GM19468 (cell line): ENCODE measurements around the gene LRRC63.

Experiments
- ATAC-seq: cut with Tn5 transposase; IDR thresholded peaks from one replicate; pipeline ENCODE4 v1.9.1; 2021; ENCODE audit warnings: mild to moderate bottlenecking, moderate library complexity, moderate number of reproducible peaks; ENCODE audit not compliant: unreplicated experiment; ENCODE audit errors: extremely low read depth

LRRC63 gene

GRCh38 chr13:46297361-46297811, 85.7 kb downstream of the LRRC63 start:
- no peak for ATAC-seq

- ATAC-seq, result no peak
These were observed 92.1 kb downstream of the LRRC63 start for GRCh38 chr13:46303742-46304385.

GRCh38 chr13:46304546-46304945, 92.8 kb downstream of the LRRC63 start:
- no peak for ATAC-seq

GRCh38 chr13:46307554-46307953, 95.8 kb downstream of the LRRC63 start:
- no peak for ATAC-seq

GRCh38 chr13:46310066-46310465, 98.3 kb downstream of the LRRC63 start:
- ATAC-seq, result no peak

- ATAC-seq, result no peak
These were observed 99.5 kb downstream of the LRRC63 start for GRCh38 chr13:46311217-46311616.

GRCh38 chr13:46313024-46313423, 101.3 kb downstream of the LRRC63 start:
- ATAC-seq, result no peak

- no peak for ATAC-seq
These were observed 101.9 kb downstream of the LRRC63 start for GRCh38 chr13:46313432-46314257.

- no peak for ATAC-seq
These were observed 102.9 kb downstream of the LRRC63 start for GRCh38 chr13:46314587-46314986.

- ATAC-seq, result no peak
These were observed 103.3 kb downstream of the LRRC63 start for GRCh38 chr13:46315036-46315435.

GRCh38 chr13:46315491-46316075, 103.9 kb downstream of the LRRC63 start:
- ATAC-seq, result no peak

GRCh38 chr13:46317120-46317519, 105.4 kb downstream of the LRRC63 start:
- ATAC-seq, result no peak

- no peak for ATAC-seq
These were observed 107.3 kb downstream of the LRRC63 start for GRCh38 chr13:46318986-46319385.

GRCh38 chr13:46320406-46320805, 108.7 kb downstream of the LRRC63 start:
- no peak for ATAC-seq

GRCh38 chr13:46320821-46321220, 109.1 kb downstream of the LRRC63 start:
- ATAC-seq, result no peak

- no peak for ATAC-seq
These were observed 109.9 kb downstream of the LRRC63 start for GRCh38 chr13:46321494-46322225.

GRCh38 chr13:46324976-46325375, 113.2 kb downstream of the LRRC63 start:
- no peak for ATAC-seq
